ENCODE data around the gene SSC4D. TPM values are rescaled to one million over a fixed set of nuclear protein-coding genes. Genes with fewer than 3 reads are reported as not detected.
A peak's percentile ranks its signal among the peaks of the same experiment; 100 is the strongest.
"Not testable (repeated sequence)": the region's sequence is repeated elsewhere in the genome, so short reads cannot be mapped to it uniquely, and the experiment has no call there.

The SSC4D gene
- total RNA-seq, 1 donor from 2014 or later: 0.99 TPM

DNA sequence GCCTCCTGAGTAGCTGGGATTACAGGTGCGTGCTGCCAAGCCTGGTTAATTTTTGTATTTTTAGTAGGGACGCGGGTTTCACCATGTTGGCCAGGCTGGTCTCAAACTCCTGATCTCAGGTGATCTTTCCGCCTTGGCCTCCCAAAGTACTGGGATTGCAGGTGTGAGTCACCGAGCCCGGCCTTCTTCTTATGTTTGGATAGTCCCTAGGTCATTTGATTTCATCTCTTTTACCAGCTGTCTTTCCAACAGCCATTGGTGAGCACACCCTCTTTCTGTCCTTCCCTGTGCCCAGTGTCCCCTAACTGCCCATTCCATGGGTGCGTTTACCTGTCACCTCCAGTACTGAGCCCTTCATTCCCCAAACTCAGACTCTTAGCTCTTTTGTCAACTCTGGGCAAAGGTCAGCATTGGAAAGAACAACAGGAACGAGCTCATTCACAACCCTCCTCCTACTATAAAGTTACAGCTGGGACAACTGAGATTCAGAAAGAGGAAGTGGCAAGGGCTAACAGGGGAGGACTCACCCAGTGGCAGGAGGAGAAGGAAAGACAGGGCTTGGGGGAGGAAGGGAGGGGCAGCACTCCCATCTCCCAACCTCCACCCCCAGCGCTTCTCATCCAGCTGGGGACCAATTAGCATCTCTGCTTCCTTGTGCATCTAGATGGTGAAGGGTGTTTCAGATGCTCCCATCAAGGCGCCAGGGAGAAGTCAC lies 5.6 kb downstream of the SSC4D start:
- TF ChIP-seq CTCF (IDR thresholded peaks at IDR 0.05; ENCODE audit: borderline replicate concordance): no peak
- DNase-seq: no peak
- Histone ChIP-seq H3K9me3 (replicated peaks) (no peaks in the 10 kb centered on the region), H3K36me3 (no peaks in the 10 kb centered on the region), H3K4me3 (no peak overlapping the region), H3K27me3 (ENCODE audit: low read depth) (no peaks in the 10 kb centered on the region), H3K27ac (replicated peaks) (peak overlapping the region; percentile 23), H3K4me1 (no peaks in the 10 kb centered on the region)
- intact Hi-C loops (cut with micrococcal nuclease): no loop called here

DNA sequence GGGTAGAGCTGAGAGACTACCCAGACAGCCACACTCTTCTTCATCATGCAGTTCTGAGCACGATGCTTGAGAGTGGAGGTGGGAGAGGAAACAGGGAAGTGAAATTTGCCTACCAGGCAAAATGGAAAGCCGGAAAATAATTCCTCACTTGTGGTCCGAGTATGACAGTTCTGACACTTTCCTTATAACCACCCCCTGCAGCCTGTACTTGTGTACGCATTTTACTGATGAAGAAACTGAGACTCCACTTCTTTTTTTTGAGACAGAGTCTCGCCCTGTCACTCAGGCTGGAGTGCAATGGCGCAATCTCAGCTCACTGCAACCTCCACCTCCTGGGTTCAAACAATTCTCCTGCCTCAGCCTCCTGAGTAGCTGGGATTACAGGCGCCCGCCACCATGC lies 6.4 kb downstream of the SSC4D start:
- H3K4me3 ChIP-seq; H3K4me1 ChIP-seq; DNase-seq; intact Hi-C loops (cut with micrococcal nuclease); H3K36me3 ChIP-seq; H3K27ac ChIP-seq (replicated peaks); H3K27me3 ChIP-seq (ENCODE audit: low read depth); H3K9me3 ChIP-seq (replicated peaks): not testable (repeated sequence)

DNA sequence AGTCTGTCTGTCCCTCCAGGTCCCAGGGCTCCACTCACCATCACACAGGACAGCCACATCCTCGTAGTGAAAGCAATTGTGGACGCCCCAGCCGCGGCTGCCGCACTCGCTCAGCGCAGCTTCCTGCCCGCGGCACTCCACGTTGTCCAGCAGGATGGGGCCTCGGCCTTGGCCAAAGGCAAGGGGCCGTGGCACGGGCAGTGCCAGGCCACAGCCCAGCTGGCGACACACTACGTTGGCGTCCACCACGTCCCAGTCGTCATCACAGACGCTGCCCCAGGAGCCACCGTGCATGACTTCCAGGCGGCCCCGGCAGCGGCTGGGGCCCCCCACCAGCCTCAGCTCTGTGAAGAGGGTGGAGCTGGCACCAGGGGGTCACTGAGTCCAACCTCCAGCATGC lies 9.2 kb downstream of the SSC4D start:
- H3K36me3 ChIP-seq: no peaks in the 10 kb centered on the region
- H3K4me3 ChIP-seq: no peak overlapping the region
- no peak for TF ChIP-seq CTCF (IDR thresholded peaks at IDR 0.05; ENCODE audit: borderline replicate concordance)
- H3K27ac ChIP-seq (replicated peaks): no peak overlapping the region
- no peaks in the 10 kb centered on the region for H3K9me3 ChIP-seq (replicated peaks)
- no peaks in the 10 kb centered on the region for H3K27me3 ChIP-seq (ENCODE audit: low read depth)
- intact Hi-C loops (cut with micrococcal nuclease): no loop called here
- no peak for DNase-seq
- peaks cover 12% of the 10 kb centered on the region for H3K4me1 ChIP-seq

GRCh38 chr7:76397409-76398183 lies 11.9 kb downstream of the SSC4D start:
- Histone ChIP-seq H3K4me1 (peaks cover 23% of the 10 kb centered on the region), H3K27me3 (ENCODE audit: low read depth) (no peaks in the 10 kb centered on the region), H3K9me3 (replicated peaks) (no peaks in the 10 kb centered on the region), H3K4me3 (peak overlapping the region; percentile 65), H3K36me3 (no peaks in the 10 kb centered on the region), H3K27ac (replicated peaks) (no peak overlapping the region)
- intact Hi-C loops (cut with micrococcal nuclease): no loop called here
- TF ChIP-seq CTCF (IDR thresholded peaks at IDR 0.05; ENCODE audit: borderline replicate concordance): no peak
- peak; percentile 83 for DNase-seq

- intact Hi-C loops (cut with micrococcal nuclease): no loop called here
These were observed 12.6 kb downstream of the SSC4D start for GRCh38 chr7:76396864-76397263.

More at GRCh38 chr7:76396864-76397263, 12.6 kb downstream of the SSC4D start:
- no peak for DNase-seq
- TF ChIP-seq CTCF (IDR thresholded peaks at IDR 0.05; ENCODE audit: borderline replicate concordance): no peak
- H3K36me3 ChIP-seq: no peaks in the 10 kb centered on the region
- no peak overlapping the region for H3K27ac ChIP-seq (replicated peaks)
- no peaks in the 10 kb centered on the region for H3K9me3 ChIP-seq (replicated peaks)
- peaks cover 26% of the 10 kb centered on the region for H3K4me1 ChIP-seq
- no peaks in the 10 kb centered on the region for H3K27me3 ChIP-seq (ENCODE audit: low read depth)
- peak overlapping the region; percentile 65 for H3K4me3 ChIP-seq

Data from left ventricle myocardium inferior (tissue), 1 donor.